GM12801 (cell line): ENCODE results near the gene GRAMD2A.

Experiments
- CTCF ChIP-seq: IDR thresholded peaks from one replicate; pipeline ENCODE4 v1.5.1; 2011; ENCODE audit warnings: control low read depth; ENCODE audit not compliant: insufficient read length; ENCODE audit errors: extremely low read depth

The GRAMD2A gene

DNA sequence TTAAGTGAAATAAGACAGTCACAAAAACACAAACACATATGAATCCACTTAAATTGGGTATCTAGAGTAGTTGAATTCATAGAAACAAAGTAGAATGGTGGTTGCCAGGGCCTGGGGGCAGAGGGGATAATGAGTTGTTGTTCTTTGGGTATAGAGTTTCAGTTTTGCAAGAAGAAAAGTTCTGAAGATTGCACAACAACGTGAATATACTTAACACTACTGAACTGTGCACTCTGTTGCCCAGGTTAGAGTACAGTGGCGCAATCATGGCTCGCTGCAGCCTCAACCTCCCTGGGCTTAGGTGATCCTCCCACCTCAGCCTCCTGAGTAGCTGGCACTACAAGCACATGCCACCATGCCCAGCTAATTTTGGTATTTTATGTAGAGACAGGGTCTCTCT is 14.9 kb downstream of the GRAMD2A start:
- TF ChIP-seq CTCF = no peak

GRCh38 chr15:72182244-72182643 is 15.3 kb downstream of the GRAMD2A start:
- TF ChIP-seq CTCF = no peak

DNA sequence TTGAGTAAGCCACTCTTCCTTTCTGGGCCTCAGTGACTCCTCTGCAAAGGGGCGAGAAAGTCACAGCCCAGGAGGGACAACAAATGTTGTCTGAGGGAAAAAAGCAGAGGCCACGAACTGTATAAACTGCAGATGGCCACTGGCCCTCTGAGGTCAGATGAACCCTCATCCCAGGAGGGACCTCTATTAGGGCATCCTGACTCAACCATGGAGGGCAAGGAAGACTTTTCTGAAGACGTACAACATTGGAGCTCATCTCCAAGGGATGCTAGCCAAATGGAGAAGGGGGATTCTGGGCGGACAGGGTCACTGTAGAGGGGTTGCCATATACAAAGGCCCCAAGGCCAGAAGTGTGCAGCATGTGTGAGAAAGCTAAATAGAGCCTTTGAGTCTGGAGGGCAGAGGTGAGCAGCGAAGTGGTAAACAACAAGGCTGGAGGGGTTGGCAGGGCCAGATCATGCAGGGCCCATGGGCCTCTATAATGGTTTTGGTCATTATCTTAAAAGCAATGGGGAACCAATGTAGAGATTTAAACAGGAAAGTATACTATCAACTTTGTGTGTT is 16.7 kb downstream of the GRAMD2A start:
- TF ChIP-seq CTCF = no peak

- no peak for TF ChIP-seq CTCF
These were observed 17.5 kb downstream of the GRAMD2A start for GRCh38 chr15:72179950-72180581.

DNA sequence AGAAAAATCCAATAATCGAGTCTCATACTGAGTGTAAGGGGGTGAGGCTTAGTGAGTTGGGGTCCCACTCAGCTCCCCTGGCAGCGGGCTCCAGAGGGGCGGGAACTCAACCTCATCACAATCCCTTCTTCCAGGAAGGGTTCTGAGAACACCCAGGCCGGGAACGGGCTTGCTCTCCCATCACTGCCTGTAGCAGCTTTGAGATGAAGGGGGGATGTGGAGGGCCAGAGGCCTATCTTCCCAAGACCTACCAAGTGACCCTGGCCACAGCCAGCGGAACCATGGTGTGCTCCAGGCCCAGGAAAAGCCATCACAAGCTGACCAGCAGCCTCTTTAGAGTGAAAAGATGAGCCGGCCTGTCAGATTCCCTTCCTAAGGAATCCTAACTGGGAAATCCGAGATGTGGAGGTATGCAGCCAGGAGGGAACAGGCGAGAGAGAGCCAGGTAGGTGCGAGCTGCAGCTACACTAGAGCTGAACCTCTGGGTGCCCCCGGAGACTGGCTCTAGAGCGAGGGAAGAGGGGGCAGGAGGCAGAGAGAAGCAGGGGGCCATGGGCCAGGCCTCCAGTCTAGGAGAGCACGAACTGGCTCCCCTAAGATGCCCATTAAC is 18.5 kb downstream of the GRAMD2A start:
- no peak for TF ChIP-seq CTCF

- no peak for TF ChIP-seq CTCF
These were observed 20.8 kb downstream of the GRAMD2A start for GRCh38 chr15:72176743-72177142.

DNA sequence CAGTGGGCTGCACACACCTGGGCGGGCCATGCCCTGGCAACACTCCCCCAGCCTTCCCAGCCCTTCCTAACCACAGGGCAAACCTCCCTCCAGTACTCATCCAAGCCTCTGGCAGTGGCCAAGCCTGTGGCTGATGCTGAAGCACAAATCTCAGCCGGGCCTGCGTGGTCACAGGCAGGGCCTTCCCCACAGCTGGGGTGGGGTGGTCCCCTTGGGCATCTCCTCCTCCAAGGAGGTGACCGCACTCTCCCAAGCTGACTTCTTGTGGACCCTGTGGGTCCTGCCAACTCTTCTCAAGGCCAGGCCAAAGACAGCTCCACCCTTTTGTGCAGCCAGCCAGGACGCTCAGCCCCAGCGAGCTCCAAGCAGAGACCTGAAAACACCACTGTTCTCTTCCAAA is 21.4 kb downstream of the GRAMD2A start:
- no peak for TF ChIP-seq CTCF
